ENCODE data around the gene PTPRJ. TPM values are rescaled to one million over a fixed set of nuclear protein-coding genes. Genes with fewer than 3 reads are reported as not detected.

PTPRJ gene
- total RNA-seq, 2 donors from 2014 or later = 26.5 to 37.4 TPM

- Mint-ChIP-seq H3K4me3 (no peak overlapping the region), H3K36me3 (ENCODE audit: low read depth) (no peaks in the 10 kb centered on the region), H3K27me3 (ENCODE audit: insufficient read depth) (no peaks in the 10 kb centered on the region), H3K9me3 (no peaks in the 10 kb centered on the region), H3K4me1 (peaks cover 51% of the 10 kb centered on the region), H3K27ac (no peak overlapping the region)
- no peak for TF ChIP-seq CTCF (conservative IDR thresholded peaks at IDR 0.05)
- no peak for DNase-seq
- peaks cover 24% of the 10 kb centered on the region for H3K4me1 ChIP-seq (ENCODE audit: control insufficient read depth, insufficient read depth, low read length)
- WGBS, 2 experiments (ENCODE audit: insufficient coverage in 1 of 2, insufficient read length in 1 of 2) = 77 to 80% methylated on average over 1 of the region's 1 CpG
- H3K4me3 ChIP-seq (ENCODE audit: low read length) = no peak overlapping the region
- no peaks in the 10 kb centered on the region for H3K27me3 ChIP-seq (ENCODE audit: control insufficient read depth, insufficient read depth, low read length, poor library complexity, severe bottlenecking)
- H3K9me3 ChIP-seq (ENCODE audit: control insufficient read depth, low read length) = no peaks in the 10 kb centered on the region
- no peak overlapping the region for H3K9ac ChIP-seq (ENCODE audit: extremely low read depth, low read length, poor library complexity, severe bottlenecking)
- H3K27ac ChIP-seq (ENCODE audit: low read depth, low read length) = no peak overlapping the region
- no peaks in the 10 kb centered on the region for H3K36me3 ChIP-seq (ENCODE audit: control insufficient read depth, insufficient read depth, low read length)
Observed at GRCh38 chr11:48017105-48017830, 36.9 kb downstream of the PTPRJ start.

GRCh38 chr11:48017831-48018527, 37.6 kb downstream of the PTPRJ start:
- Histone ChIP-seq H3K4me1 (ENCODE audit: control insufficient read depth, insufficient read depth, low read length) (peaks cover 24% of the 10 kb centered on the region), H3K27ac (ENCODE audit: low read depth, low read length) (peak overlapping the region; percentile 80), H3K9ac (ENCODE audit: extremely low read depth, low read length, poor library complexity, severe bottlenecking) (peak overlapping the region; percentile 8), H3K36me3 (ENCODE audit: control insufficient read depth, insufficient read depth, low read length) (no peaks in the 10 kb centered on the region), H3K9me3 (ENCODE audit: control insufficient read depth, low read length) (no peaks in the 10 kb centered on the region), H3K27me3 (ENCODE audit: control insufficient read depth, insufficient read depth, low read length, poor library complexity, severe bottlenecking) (no peaks in the 10 kb centered on the region), H3K4me3 (ENCODE audit: low read length) (peak overlapping the region; percentile 32)
- WGBS, 2 experiments (ENCODE audit: insufficient coverage in 1 of 2, insufficient read length in 1 of 2) = 14 to 44% methylated on average over 1 to 2 of the region's 3 CpGs
- H3K27ac Mint-ChIP-seq = peak overlapping the region; percentile 84
- H3K27me3 Mint-ChIP-seq (ENCODE audit: insufficient read depth) = no peaks in the 10 kb centered on the region
- no peaks in the 10 kb centered on the region for H3K36me3 Mint-ChIP-seq (ENCODE audit: low read depth)
- no peak overlapping the region for H3K4me3 Mint-ChIP-seq
- no peak for DNase-seq
- peaks cover 52% of the 10 kb centered on the region for H3K4me1 Mint-ChIP-seq
- no peaks in the 10 kb centered on the region for H3K9me3 Mint-ChIP-seq
- TF ChIP-seq CTCF (conservative IDR thresholded peaks at IDR 0.05) = no peak

DNA sequence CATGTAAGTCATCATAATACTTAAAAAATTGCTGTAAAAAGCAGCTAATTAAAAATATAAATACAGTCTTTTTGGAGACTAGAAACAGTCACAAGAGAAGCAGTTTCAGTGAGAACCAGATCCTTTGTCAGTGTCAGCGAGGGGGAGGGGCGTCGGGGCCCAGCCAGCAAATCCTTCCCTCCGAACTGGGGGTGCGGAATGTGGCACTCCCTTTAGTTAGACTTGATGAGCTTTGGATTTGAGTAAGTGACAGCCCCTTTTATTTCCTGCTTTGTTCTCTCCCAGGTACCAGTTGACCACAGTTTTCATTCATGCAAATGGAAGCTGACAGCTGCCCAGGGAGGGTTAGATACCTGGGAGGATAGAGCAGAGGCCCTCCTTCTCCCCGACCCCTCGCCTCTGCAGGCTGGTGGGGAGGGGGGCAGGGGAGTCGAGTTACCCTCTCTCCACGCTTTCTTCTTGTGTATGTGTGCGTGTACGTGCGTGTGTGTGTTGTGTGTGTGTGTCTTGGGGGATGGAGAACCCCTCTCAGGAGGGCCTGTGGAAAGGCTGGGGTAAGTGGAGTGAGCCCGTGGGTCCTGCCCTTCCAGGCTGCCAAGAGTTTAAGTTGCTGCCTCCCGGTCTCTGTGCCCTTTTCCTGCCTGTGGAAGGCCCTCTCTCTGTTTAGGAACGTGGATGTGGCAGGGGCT, 38.3 kb downstream of the PTPRJ start:
- WGBS, 2 experiments (ENCODE audit: insufficient coverage in 1 of 2, insufficient read length in 1 of 2) = 22% methylated on average over 8 to 14 of the region's 15 CpGs
- Mint-ChIP-seq H3K36me3 (ENCODE audit: low read depth) (no peaks in the 10 kb centered on the region), H3K9me3 (no peaks in the 10 kb centered on the region), H3K27me3 (ENCODE audit: insufficient read depth) (no peaks in the 10 kb centered on the region), H3K27ac (peak overlapping the region; percentile 84), H3K4me3 (no peak overlapping the region), H3K4me1 (peaks cover 46% of the 10 kb centered on the region)
- Histone ChIP-seq H3K4me3 (ENCODE audit: low read length) (peak overlapping the region; percentile 32), H3K9ac (ENCODE audit: extremely low read depth, low read length, poor library complexity, severe bottlenecking) (peak overlapping the region; percentile 8), H3K36me3 (ENCODE audit: control insufficient read depth, insufficient read depth, low read length) (no peaks in the 10 kb centered on the region), H3K4me1 (ENCODE audit: control insufficient read depth, insufficient read depth, low read length) (peaks cover 17% of the 10 kb centered on the region), H3K9me3 (ENCODE audit: control insufficient read depth, low read length) (no peaks in the 10 kb centered on the region), H3K27me3 (ENCODE audit: control insufficient read depth, insufficient read depth, low read length, poor library complexity, severe bottlenecking) (no peaks in the 10 kb centered on the region), H3K27ac (ENCODE audit: low read depth, low read length) (peak overlapping the region; percentile 80)
- DNase-seq = peak; percentile 77
- no peak for TF ChIP-seq CTCF (conservative IDR thresholded peaks at IDR 0.05)

Data from endodermal cell (in vitro differentiated cells).